Measurements from ENCODE around the gene FOXE1. TPM values are rescaled to one million over a fixed set of nuclear protein-coding genes. Genes with fewer than 3 reads are reported as not detected.

The FOXE1 gene
- total and polyA plus RNA-seq, 12 donors = not detected

DNA sequence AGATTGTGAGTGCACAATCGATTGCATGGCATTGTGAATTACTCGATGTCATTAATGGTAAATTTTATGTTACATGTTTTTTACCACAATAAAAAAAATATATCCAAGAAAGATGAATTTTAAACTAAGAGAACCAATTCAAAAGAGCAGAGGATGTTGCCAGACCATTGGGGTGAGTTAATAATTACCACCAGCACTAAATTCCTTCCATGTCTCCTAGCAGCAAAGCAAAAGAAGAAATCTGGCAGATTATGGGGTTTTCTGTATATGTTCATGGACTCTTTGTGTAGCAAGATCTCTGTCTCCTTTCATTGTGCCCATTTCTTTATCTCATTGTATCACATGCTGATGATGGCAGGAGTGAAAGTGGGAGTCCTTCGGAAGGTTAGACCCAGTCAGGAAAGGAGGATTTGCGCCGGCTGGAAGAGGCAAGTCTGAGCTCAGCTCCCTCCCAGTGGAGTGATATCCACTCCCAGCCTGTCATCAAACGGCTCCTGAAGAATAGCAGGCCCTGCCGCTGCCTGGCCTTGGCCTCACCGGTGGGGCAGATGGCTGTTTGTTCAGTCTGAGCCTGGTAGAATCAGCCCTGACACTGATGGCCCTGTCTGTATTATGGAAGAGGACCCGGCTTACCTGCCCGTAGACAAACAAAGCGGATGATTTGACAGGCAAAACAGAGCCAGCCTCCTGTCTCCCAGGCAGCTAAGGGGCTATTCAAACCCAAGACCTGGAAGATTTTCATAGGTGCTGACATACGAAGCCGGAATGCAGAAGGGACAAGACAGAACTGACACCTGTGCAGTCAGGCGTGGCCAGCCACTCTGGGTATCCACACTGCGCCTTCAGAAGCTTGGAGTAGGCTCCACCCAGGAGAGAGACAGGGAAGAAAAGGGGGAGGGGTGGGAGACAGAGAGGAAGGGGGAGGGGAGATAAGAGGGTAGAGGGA, 21.9 kb upstream of the FOXE1 start:
- intact Hi-C loops (cut with DNase I) = no loop called here
- Histone ChIP-seq H3K27ac (no peak overlapping the region), H3K4me1 (peaks cover 0 to 11% (median 0%) of the 10 kb centered on the region in 9 donors), H3K4me3 (no peak overlapping the region), H3K36me3 (no peaks in the 10 kb centered on the region), H3K9me3 (no peaks in the 10 kb centered on the region), H3K27me3 (peaks cover 0 to 66% (median 26%) of the 10 kb centered on the region in 7 donors)
- peak in 1 of 2 donors; percentile 16 for DNase-seq
- ATAC-seq = peak in 5 of 8 donors; percentile 51 to 78 (median 67)
- WGBS, 2 donors = 29 to 34% methylated on average over 15 of the region's 15 CpGs
- no peak for TF ChIP-seq CTCF (IDR thresholded peaks at IDR 0.05)

DNA sequence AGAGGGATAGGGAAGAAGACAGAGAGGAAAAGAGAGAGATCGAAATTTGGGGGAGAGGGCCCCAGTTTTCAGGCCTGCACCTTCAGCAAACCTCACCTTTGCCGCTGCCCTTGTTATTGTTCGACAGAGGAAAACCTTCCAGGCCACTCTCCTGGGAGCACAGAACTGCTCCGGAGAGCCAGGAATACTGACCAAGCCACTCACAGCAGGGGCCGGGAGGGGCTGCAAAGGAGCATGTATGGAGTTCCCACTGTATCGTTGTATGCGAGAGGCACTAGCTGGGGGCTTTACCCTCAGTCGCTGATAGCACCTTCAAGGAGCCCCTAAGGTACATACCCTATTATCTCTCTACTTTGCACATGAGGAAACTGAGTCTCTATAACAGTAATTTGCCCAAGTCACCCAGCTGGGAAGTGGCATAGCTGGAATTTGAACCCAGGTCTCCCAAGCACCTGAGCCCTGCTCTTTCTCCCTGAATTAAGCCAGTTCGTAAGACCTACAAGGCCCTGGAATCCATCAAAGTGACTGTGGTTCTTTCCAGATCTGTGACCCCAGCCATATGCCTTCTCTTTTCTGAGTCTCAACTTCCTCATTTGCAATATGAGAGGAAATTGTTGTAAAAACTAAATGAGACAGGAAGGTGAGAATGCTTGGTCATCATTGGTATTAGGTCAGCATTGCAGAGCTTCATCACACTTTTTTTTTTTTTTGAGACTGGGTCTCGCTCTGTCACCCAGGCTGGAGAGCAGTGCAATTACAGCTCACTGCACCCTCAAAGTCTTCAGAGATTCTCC, 21.0 kb upstream of the FOXE1 start:
- ATAC-seq (no peak), DNase-seq (no peak)
- no peaks in the 10 kb centered on the region for H3K9me3 ChIP-seq
- WGBS, 2 donors = 52 to 55% methylated on average over 10 of the region's 10 CpGs
- H3K36me3 ChIP-seq = no peaks in the 10 kb centered on the region
- H3K27me3 ChIP-seq = peaks cover 0 to 64% (median 23%) of the 10 kb centered on the region in 7 donors
- intact Hi-C loops (cut with DNase I) = no loop called here
- TF ChIP-seq CTCF (IDR thresholded peaks at IDR 0.05) = no peak
- no peak overlapping the region for H3K4me3 ChIP-seq
- H3K27ac ChIP-seq = no peak overlapping the region
- H3K4me1 ChIP-seq = peaks cover 0 to 11% (median 0%) of the 10 kb centered on the region in 9 donors

GRCh38 chr9:97840521-97840920, 12.5 kb upstream of the FOXE1 start:
- DNase-seq (no peak), ATAC-seq (no peak)
- Histone ChIP-seq H3K4me1 (no peaks in the 10 kb centered on the region), H3K4me3 (no peak overlapping the region), H3K36me3 (no peaks in the 10 kb centered on the region), H3K27ac (no peak overlapping the region), H3K27me3 (peaks cover 0 to 93% (median 76%) of the 10 kb centered on the region in 7 donors), H3K9me3 (no peaks in the 10 kb centered on the region)
- intact Hi-C loops (cut with DNase I) = no loop called here
- no peak for TF ChIP-seq CTCF (IDR thresholded peaks at IDR 0.05)

GRCh38 chr9:97842960-97843359, 10.1 kb upstream of the FOXE1 start:
- ATAC-seq = no peak
- intact Hi-C loops (cut with DNase I) = no loop called here
- WGBS, 2 donors = 68 to 77% methylated on average over 2 of the region's 2 CpGs
- no peak for DNase-seq
- H3K36me3 ChIP-seq = no peaks in the 10 kb centered on the region
- no peak overlapping the region for H3K4me3 ChIP-seq
- no peaks in the 10 kb centered on the region for H3K9me3 ChIP-seq
- TF ChIP-seq CTCF (IDR thresholded peaks at IDR 0.05) = no peak
- H3K4me1 ChIP-seq = peaks cover 0 to 2% (median 0%) of the 10 kb centered on the region in 9 donors
- peaks cover 9 to 100% (median 90%) of the 10 kb centered on the region in 7 donors for H3K27me3 ChIP-seq
- H3K27ac ChIP-seq = no peak overlapping the region

All from heart right ventricle (tissue), 16 donors.